ENCODE results near the gene VDR.

The VDR gene

DNA sequence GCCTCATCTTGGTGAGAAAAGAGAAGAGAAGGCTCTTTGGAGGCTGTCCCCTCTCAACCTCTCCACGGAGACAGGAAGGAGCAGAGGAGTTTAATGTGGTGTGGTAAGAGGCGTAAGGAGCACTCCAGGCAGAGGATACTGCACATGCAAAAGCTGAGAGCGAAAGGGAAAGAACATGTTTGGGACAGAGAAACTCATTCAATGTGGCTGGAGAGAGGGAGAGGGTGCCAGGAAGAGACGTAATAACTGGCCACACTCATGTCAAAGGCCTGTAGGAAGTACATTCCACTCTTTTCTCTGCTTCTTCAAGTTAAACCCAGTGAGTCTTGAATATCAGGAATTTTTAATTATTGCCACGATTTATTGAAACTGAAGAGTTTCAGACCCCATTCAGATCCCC lies 12.0 kb downstream of the VDR start:
- FAIRE-seq, result no peak

DNA sequence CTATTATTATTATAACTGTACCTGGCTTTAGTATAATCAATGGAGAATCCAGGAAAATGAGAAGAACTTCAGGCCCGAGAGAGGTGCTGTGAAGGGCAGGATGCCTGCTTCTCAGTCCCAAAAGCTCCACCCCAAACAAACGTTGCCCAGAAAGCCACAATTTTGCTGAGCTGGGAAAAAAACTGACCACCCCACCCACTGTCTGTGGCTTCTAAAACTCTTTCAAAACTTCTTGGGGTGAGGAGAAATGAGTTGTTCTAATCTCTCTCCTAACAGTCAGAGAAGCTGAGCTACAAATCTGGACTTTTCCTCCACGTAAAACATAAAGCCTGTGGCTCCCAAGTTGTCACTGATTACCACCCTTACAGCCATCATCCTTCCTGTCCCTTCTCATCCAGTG lies 13.4 kb downstream of the VDR start:
- FAIRE-seq, result no peak

DNA sequence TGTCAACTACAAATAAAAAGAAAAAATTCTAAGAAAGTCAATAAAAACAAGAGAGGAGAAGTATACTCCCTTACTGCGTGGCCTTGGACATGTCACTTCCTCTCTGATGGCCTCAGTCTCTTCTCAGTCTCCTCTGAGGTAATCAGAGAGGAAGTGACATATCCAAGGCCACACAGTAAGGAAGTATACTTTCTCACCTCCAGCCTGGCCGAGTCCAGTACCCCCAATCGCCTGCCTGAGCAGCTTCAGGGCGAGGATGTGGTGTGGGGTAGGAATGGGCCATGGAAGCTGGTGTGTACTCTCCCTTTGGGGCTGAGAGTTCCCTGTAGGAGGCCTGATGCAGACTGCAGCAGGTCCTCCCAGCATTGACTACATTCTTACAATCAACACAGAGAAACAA lies 15.8 kb downstream of the VDR start:
- no peak for FAIRE-seq

DNA sequence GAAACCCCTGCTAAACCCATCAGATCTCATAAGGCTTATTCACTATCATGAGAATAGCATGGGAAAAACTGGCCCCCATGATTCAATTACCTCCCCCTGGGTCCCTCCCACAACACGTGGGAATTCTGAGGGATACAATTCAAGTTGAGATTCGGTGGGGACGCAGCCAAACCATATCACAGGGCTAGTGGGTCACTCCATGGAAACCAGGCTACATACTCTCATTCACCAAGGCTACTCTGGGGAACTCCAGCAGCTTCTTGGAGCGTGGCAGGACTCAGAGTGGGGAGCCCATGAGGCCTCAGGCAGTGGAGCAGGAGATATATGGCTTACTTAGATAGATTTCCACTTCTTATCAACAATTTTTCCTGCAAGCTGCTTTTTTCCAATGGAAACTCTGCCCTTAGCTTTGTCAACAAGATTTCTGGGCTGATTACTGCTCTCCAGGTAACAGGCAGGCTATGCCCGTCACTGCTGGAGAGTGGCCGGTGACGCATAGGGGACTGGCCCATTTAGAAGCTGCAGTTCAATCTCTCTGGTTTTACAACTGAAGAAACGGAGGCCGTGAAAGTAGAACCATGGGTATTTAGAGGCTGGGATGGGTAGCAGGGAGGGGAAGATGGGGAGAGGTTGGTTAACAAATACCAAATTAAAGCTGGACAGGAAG lies 16.5 kb downstream of the VDR start:
- no peak for FAIRE-seq

DNA sequence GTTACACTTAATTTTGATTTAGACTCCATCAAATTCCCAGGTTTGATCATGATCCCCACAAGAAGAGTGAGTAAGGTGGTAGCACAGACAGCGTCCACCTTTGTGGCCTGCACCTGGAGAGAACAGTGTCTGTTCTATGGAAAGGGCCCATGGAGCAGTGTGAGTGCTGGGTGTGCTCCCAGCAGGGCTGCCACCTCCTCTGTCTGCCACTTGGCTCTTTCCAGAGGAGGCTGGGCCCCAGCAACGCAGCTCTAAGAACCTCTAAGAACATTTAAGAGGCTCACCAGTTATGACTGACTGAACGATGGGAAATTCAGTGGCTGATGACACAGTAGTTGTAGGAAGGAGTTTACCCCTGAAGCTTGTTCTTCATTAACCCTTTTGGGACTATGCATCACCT lies 17.3 kb downstream of the VDR start:
- FAIRE-seq, result no peak

DNA sequence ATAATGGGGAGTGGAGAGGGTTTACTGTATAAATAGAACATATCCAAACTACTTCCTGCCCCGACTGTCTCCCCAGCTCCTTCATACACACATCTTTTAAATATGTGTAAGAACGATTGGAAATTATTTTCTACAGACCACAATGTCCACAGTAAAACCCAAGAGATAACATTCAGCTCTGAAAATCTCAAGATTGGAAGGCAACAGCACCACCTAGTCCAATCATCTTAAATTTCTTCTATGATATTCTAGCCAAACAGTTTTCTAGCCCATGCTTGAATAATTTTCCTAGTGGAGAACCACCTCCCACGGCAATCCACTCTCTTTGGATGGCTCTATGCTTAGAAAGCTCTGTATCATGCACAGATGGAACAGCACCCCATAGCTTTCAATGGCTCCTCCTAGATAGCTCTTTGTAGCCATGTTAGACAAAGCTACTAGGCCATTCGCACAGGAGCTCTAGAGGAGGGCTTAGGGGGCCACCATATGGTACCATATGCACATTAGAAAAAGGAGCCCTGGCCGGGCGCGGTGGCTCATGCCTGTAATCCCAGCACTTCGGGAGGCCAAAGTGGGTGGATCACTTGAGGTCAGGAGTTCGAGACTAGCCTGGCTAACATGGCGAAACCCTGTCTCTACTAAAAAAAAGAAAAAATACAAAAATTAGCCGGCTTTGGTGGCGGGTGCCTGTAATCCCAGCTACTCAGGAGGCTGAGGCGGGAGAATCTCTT lies 18.1 kb downstream of the VDR start:
- no peak for FAIRE-seq

DNA sequence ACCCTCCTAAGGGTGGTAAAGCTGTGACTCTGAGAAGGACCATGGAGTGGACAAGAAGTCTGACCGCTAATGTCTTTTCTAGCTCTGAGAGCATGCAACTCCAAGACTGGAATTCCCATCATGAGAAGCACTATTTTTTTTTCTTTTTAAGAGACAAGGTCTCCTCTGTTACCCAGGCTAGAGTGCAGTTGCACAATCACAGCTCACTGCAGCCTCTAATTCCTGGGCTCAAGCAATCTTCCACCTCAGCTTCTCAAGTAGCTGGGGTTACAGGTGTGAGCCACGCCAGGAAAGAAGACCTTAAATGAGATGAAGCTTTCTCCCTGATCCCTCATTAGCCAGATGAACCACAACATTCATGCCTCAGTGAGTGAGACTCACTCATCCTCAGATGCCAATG lies 19.2 kb downstream of the VDR start:
- FAIRE-seq, result no peak

DNA sequence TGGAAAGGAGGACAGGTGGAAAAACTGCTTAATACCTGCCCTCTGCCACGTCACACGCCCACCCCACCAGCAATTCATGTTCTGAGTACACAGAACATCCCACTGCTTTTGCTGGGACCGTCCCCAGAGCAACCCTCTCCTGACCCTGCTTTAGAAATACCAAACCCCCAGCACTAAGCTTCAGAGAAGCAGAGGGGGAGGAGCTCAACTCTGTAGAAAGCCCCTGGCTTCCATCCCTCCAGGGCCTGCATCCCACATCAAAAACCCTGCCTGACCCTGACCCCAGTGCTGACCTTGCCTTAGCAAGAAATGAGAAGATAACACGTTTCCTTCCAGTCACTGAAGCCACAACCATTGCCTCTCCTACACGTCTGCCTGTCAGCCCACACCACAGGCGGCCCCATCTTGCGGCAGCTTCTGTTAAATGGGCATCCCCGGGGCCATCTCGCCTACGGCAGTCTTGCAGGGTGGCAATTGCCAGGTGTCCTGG lies 19.7 kb downstream of the VDR start:
- FAIRE-seq, result no peak

DNA sequence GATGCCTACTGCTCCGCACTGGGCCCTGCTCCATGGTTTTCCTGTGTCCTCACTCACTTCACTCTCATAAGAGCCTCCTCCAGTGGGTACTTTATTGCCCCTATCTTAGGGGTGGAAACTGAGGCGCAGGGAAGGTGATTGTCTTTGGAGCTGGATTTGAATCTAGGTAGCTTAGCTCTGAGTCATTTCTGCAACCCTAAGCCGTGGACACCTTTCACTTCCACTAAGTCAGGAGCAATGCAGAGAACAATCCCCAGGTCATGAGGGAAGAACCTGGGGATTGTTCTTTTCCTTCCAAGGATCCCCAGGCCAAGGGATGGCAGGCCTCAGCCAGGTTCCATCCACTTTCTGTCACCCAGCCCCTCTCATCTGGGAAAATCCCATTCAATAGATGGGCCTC lies 20.3 kb downstream of the VDR start:
- no peak for FAIRE-seq

DNA sequence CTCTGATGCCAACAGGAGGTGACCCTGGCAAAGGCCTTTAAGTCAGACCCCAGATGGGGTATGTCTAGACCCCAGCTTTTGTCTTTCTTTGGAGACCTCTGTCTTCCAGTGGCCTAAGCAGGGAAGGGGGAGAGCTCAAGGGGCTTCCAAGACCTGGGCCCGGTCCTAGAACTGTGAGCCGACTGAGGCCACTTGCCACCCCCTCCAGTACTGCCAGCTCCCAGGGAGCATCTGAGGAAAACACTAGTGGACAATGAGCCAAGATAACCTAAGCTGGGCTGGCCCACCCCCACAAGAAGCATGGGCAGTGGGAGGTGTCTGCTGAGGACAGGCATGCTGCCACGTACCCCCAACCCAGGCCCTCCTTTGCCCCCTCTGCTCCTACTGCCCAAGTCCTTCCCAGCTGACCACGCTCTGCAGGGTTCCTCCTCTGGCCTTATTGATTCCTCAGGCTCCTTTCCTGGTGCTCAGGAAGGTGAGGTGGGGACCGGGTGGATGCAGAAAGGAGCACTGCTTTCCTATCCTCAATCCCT lies 21.1 kb downstream of the VDR start:
- FAIRE-seq, result no peak

DNA sequence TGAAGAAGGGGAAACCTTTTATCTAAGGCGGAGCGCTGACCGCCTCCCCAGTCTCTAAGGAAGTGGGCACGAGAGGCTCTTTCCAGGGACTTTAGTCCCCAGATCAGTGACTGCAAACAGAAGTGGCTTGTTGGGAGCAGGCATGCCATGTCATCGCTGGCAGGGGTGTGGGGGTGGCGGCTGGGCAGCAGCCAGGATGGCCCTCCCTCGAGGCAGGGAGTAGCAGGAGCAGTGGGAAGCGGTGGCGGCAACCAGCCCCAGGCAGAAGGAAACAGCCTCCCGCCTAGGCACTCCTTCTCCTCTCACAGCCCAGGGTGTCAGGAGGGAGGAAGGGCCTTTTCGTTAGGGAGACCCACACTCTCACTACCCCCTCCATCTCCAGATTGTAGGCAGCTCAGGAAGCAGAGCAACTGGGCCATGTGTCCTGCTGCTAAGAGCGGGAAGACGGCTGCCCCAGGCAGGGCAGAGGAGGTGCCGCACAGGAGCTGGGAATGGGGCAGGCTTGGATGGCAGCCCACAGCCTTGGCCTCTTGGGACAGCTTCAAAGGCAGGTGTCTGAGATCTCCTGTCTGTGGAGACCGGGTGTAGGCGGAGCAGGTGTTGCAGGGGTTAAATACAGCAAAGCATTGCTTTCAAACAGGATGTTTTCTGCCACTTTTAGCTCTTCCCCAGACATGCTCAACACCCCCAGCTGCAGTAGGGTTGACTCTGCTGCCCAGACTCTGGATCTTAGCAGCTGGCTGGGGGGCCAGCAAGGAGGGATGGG lies 21.8 kb downstream of the VDR start:
- FAIRE-seq, result no peak

DNA sequence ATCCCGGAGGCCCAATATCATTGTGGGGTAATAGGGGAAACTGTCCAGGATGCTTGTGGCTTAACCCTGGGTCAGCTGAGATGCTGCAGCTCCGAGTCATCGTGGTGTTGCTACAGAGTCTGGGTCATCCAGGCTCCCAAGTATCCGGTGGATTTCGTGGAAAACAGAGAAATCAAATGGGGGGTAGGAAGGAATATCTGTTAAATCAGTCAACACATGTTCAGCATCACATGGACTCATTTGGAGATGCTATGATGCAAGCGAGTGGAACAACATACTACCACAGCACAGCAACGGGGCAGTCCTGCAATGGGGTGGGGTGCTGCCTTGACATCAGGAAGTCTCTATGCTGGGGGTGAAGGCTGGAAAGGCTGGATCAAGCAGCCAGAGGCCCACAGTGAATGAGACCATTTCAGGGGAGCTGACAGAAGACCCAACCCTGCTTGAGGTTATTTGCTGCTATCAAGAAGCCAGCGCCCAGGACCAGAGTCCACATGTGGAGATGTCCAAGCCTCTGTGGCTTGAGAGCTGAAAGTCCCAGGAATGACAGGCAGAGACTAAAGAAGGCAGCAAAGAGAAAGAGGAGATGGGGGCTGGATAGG lies 22.9 kb downstream of the VDR start:
- no peak for FAIRE-seq

DNA sequence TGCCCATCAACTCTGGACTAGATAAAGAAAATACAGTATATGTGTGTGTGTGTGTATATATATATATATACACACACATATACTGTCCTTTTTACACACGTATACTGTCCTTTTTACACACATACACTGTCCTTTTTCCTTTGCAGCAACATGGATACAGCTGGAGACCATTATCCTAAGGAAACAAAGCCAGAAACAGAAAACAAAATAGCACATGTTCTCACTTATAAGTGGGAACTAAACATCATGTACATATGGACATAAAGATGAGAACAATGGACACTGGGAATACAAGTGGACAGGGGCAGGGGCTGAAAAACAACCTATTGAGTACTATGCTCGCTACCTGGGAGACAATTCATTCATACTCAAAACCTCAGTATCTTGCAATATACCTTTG lies 23.7 kb downstream of the VDR start:
- FAIRE-seq, result no peak

DNA sequence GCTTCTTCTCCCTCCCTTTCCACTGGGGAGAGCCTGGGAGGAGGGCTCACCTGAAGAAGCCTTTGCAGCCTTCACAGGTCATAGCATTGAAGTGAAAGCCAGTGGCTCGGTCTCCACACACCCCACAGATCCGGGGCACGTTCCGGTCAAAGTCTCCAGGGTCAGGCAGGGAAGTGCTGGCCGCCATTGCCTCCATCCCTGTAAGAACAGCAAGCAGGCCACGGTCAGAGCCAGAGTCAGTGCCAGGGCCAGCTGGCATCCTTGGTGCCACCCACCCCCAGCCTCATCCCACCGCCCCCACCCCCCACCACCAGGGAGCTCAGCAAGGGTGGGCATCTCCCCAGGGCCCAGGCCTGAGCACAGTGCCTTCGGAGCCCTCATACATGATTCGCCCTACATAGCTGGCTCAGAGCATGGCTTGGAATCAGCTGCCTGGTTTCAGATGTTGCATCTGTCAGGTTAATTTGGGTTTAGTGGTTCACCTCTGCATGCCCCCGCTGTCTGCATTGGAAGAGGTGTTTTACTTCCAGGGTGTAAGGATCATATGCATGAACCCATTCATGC lies 25.8 kb downstream of the VDR start:
- no peak for FAIRE-seq

DNA sequence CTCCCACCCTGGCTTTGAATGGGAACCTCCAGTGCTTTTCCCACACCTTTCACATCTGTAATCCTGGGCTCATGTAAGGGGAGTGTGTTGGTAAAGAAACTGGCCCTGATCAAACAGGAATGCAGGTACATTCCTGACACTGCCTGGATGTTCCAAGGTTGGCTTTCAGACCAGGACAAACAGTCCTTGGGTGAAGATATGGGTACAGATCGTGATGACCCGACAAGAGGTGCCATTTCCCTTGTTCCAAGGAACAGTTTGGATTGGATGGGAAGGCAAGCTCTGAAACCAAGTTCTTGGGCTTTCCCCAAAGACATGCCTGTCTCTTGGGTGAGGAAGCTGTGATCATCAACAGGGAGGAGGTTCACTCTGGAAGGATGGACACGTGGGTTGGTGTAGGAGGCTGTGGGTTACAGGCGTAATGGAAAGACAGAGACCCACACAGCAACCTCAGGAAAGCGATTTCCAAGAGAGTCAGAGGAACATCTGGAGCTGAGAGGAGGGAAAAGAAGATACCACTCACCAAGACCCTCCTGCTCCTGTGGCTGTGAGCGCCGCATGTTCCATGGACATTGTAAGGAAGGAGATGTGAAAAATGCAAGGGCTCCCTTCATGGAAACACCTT lies 26.4 kb downstream of the VDR start:
- FAIRE-seq, result no peak

DNA sequence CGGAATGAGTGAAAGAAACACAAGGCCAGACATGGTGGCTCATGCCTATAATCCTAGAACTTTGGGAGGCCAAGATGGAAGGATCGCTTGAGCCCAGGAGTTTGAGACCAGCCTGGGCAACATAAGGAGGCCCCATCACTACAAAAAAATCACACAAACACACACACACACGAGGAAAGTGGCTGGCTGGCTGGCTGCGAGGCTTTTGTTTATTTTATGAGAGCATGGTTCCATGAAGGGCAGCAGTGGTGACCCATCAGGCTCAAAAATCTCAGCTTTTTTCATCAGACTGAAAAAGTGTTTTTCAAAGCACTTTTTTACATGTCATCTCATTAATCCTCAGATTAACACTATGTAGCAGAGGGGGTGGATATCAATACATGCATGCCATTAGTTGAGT lies 27.7 kb downstream of the VDR start:
- FAIRE-seq, result no peak

DNA sequence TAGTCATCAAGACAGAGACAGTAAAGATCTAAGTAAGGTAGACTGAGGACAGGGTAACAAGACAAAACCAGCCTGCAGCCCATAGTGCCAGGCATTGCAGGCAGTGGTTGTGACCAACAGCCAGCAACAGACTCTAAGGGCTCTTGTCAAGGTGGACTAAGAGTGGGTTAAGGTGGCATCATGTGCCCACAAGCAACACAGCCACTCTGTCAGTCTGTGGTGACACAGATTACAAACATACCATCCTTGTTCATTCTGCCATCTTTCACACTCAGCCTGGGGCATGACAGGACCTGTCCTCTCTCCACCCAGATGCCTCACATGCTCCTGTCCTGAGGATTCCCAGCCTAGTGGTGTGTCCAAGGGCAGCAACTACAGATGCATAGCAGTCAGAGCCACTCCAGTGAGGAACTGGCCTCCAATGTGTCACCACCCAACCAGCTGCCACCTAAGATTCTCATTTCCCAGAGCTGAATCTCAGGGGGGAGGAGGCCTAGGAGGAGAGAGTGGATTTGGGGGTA lies 28.3 kb downstream of the VDR start:
- FAIRE-seq, result no peak

DNA sequence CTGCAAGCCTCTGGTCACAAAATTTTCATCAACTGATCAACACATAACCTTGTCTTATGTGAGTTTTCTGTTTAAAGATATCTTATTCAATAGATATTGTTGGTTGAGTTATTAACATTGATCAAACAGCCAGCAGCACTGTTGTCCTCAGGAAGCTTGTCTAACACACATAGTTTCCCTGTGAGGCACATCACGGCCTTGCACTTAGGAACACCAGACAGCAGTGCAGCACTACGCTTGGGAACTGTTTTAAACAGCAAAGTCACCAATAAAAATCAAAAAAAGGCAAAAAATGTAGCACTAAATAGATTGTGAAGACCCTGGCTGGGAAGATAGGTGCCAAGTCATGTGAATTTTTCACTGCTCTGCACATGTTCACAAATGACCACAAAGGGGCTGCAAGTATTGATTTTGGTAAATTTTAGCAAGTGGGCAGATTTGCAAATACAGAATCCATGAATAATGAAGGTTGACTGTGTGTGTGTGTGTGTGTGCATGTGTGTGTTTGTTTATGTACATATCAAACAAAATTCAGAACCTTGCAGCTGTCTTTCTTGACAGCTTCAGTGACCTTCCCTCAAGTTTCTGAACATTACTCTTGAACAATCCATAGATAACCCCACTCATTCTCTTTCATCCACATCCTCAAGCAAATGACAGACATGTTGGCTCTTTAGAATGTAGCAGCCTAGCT lies 28.9 kb downstream of the VDR start:
- FAIRE-seq, result no peak

DNA sequence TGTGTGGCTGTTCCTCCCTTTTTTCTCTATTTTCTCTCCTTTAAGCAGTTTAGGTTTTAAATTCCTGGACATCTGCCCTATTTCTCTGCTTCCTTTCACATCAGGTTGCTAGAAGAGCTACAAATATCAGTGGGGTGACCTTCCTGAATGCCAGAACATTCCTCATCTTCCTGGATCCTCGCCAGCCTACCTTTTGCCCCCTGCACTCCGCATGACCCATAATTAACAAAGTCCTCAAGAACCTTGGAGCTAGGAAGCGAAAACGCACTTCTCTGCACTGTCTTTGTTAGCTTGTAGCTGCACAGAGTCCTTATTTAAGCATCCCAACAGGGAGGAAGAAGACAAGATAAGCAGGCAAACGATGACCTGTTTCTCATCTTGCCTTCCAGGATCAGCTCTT lies 30.5 kb downstream of the VDR start:
- no peak for FAIRE-seq

DNA sequence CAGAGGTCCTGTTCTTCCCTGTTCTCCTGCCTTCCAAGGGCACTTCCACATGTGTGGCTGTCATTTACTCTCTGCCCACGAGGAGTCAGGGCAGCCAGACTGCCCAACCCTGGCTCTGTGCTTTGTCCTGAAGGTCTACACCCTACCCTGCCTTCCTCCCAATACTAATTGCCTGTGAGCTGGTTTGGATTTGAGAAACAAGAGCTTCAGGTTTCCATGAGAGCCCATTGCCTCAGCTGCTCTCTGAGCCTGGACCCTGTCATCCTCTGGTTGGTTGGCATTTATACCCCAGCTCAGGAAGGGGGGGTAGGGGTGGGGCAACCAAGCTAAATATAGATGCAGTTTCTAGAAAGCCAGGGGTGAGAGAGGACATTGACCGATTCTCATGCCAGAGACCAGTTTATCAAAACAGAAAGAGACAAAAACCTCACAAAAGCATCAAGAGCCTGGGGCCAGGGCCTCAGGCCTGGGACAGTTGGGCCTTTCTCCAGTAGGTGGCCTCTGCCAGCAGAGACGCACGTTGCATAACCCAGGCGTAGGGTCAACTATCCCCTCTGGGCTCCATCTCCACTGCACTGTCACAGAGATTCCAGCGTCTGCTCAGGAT lies 34.5 kb downstream of the VDR start:
- FAIRE-seq, result no peak

DNA sequence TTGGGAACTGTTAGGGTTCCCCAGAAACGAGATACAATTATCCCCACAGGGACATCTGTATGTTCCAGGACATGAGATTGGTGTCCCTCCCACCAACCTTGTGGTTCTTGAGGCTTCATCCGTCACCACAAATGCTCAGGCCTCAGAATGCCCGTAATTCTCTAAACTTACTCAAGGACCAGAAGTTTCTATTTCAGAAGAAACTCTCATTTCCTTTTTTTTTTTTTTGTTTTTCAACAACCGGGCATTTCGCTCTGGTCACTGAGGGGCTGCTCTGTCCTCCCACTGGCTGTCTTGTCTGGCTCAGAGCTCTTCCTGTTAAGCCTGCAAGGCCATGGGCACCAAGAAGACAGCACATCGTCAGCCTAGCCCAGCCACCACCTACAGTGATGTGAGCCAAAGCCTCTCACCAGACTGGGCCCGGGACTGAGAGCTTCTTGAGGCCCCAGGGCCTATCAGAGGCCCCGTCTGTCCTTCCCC lies 36.2 kb downstream of the VDR start:
- no peak for FAIRE-seq

Data from endometrium (tissue), 2 donors.